Measurements from ENCODE around the gene GRIK2. TPM values are rescaled to one million over a fixed set of nuclear protein-coding genes. Genes with fewer than 3 reads are reported as not detected.

Gene GRIK2
- total RNA-seq, 2 donors from 2014 or later: 1.2 to 1.9 TPM

DNA sequence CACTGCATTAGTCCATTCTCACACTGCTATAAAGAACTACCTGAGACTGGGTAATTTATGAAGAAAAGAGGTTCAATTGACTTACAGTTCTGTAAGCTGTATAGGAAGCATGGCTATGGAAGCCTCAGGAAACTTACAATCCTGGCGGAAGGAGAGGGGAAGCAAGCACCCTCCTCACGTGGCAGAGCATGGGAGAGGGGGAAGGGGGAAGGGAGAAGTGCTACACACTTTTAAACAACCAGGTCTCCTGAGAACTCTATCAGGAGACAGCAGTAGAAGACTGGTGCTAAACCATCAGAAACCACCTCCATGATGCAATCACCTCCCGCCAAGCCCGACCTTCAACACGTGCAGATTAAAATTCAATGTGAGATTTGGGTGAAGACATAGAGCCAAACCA lies 494.0 kb downstream of the GRIK2 start:
- ATAC-seq (no peak), DNase-seq (no peak)
- intact Hi-C loops (cut with DNase I, micrococcal nuclease): no loop called here

DNA sequence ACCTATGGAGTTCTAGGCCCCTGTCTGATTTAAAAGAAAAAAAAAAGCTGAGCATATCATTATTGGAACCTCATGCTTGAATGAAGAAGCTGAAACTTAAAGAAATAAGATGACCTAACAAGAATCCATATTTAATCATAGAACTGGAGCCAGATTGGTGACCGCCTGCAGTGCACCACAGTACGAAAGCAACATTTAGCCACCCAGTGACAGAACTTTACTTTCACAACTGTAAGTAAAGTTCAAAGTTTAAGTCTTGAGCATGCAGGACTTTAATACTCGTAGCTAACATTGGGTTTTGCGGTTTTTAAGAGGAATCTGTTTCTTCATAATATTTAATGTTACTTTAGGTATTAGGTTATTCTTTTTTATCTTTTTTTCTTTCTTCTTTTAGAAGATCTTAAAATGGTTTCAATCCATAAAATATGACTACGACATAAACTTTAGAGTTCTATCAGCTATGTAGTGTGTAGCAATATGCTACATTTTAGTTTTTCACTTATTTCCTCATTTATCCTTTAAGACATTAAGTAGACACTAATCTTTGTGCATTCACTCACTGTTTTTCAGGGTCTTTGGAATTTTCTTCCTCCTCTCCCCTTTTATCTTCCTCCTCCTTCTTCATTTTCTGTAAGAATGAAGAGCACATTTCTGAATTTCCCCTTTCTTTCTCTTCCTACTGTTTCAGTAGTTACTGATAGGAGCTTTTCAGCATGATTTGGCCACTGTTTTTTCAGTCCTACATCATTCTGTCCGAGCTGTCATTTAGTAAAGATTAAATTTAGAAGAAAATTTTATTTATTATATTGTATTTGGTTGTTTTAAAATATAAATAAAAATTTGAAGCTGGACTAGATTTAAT lies 514.1 kb downstream of the GRIK2 start:
- ATAC-seq (no peak), DNase-seq (no peak)

DNA sequence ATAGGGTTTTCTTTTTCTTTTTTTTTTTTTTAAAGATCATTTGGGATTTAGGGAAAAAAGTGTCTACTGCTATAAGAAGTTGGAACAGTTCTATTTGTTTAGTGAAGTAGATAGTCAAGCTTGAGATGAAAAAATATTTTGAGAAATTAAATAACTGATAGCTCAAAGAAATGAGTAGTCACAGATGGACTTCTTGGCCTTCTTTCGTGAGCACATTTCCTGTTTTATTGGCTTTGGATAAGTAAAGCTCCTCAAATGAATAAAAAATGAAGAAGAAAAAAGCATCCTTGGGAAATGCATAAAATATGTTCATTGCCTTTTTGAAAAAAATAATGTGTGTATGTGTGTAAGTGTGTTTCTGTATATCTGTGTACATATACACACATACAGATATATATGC lies 515.9 kb downstream of the GRIK2 start:
- DNase-seq (no peak), ATAC-seq (no peak)
- intact Hi-C loops (cut with DNase I, micrococcal nuclease): no loop called here

More for the DNA sequence above, 514.1 kb downstream of the GRIK2 start:
- intact Hi-C loops (cut with DNase I, micrococcal nuclease): no loop called here

DNA sequence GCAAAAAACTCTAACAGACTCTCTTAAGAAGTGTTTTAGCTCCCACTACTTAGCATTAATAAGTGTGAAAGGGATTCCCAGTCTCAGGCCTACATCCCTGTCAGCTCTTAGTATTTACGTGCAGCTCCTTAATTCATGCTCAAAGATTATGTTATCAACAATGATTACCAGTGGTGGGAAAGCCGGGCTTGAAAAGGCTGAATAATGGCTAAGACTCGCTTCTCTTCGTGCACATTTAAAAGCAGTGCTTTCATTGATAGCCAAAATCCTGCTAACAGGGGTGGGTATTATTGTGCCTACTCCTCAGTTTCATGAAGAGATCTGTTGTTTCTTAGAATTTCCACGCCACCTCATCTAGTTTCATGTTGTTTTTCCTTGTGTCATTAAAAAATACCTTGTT lies 518.8 kb downstream of the GRIK2 start:
- DNase-seq (no peak), ATAC-seq (no peak)
- intact Hi-C loops (cut with DNase I, micrococcal nuclease): no loop called here

- intact Hi-C loops (cut with DNase I, micrococcal nuclease): no loop called here
- DNase-seq (no peak), ATAC-seq (no peak)
Measured at GRCh38 chr6:101918471-101918870, 525.0 kb downstream of the GRIK2 start.

DNA sequence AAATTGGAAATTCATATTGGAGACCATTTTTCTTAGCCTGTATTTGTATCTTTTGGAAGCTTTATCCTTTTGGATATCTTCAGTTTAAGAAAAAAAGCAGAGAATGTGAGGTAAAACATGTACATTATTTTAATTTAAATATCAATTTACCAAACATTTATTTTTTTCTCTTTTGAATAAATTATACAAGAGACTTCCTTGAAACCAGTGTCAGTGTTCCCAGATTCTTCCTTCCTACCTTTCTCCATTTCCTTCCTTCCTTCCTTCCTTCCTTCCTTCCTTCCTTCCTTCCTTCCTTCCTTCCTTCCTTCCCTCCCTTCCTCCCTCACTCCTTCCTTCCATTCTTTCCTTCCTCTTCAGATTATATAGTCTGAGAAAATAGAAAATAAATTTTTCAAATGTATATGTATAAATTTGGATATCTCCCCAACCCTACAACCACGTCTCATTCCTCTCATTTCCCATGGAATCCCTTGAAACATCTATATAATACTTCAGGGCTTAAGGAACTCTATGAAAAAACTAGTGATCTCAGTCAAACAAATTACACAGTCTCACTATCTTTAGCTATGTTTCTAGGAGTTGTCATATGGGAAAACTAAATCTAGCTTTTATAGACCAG lies 528.4 kb downstream of the GRIK2 start:
- ATAC-seq: no peak
- intact Hi-C loops (cut with DNase I, micrococcal nuclease): no loop called here
- DNase-seq: no peak

GRCh38 chr6:101926149-101926925 lies 532.8 kb downstream of the GRIK2 start:
- no peak for ATAC-seq

DNA sequence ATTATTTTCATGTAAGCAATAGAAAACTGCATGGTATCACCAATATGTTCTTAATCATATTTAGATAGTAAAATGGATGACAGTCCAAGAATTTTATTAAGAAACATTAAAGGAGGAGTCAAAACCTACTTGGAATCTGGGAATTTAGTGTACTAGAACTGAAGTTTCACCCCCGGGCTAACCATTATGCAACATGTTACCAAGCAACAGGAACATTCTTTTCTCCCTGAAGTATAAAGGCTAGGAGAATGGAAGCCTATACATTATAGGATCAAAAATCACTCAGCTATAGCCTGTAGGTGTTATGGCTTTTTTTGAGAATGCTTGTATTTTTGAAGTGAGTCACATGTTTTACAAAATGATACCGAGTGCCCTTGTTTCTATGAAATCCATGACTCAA lies 538.3 kb downstream of the GRIK2 start:
- intact Hi-C loops (cut with DNase I, micrococcal nuclease): no loop called here
- DNase-seq (no peak), ATAC-seq (no peak)

More at GRCh38 chr6:101926149-101926925, 532.8 kb downstream of the GRIK2 start:
- intact Hi-C loops (cut with DNase I, micrococcal nuclease): no loop called here
- no peak for DNase-seq

DNA sequence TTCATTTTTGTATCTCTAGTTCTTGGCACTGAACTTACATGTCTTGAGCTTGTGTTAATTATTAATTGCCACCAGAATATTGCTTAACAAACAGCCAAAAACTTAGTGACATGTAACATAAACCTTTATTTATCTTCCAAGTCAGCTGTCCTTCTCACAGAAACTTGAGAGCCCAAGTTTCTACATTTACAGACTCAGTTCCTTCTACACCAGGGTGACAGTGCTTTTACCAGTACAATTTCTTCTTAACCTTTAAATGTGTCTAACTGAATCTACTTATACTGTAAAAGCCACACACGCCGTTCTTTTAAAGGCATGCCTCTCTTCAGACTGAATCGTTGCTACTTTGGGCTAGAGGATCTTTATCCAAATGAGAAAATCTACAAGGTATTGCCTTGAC lies 539.2 kb downstream of the GRIK2 start:
- DNase-seq: no peak
- no peak for ATAC-seq
- intact Hi-C loops (cut with DNase I, micrococcal nuclease): no loop called here

GRCh38 chr6:101935732-101936131 lies 542.2 kb downstream of the GRIK2 start:
- intact Hi-C loops (cut with DNase I, micrococcal nuclease): no loop called here
- ATAC-seq (no peak), DNase-seq (no peak)

- no peak for DNase-seq
- intact Hi-C loops (cut with DNase I, micrococcal nuclease): no loop called here
- ATAC-seq: no peak
Measured at GRCh38 chr6:101936516-101936915, 543.0 kb downstream of the GRIK2 start.

DNA sequence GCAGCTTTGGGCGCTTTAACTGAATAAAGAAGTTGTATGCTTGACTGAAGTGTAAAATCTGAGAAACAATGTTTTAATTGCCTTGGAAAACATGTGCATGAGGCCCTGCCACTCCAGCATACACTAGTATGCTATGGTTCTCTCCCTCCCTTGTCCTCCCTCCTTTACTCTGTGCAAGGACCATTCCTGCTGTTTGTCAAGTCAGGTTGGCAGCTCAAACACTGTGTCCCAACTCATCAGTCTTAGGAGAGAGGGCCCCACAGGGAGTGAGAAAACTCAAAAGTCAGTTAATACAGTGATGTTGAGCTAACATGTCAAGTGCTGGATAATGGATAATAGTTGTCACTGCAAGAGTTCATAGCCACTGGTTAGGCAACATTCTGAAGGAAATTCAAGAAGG lies 543.6 kb downstream of the GRIK2 start:
- DNase-seq (no peak), ATAC-seq (no peak)
- intact Hi-C loops (cut with DNase I, micrococcal nuclease): no loop called here

DNA sequence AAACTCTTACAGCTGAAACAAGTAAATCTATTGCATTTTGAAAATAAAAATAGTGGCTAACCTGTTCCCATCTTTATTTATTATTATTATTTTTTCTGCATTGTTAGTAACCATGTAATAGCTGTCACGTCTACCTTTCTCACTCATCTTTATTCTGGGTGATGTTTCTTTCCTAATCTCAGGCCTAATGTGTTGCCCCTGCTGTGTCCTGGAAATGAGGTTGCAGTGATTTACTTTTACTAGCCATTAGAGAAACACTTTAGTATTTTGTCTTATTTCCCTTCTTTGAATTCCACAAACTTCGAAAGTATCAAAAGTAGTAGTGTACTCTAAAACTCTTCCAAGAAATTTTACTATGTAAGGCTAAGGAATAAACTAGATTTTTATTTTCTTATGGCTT lies 546.9 kb downstream of the GRIK2 start:
- intact Hi-C loops (cut with DNase I, micrococcal nuclease): no loop called here
- DNase-seq (no peak), ATAC-seq (no peak)

GRCh38 chr6:101956961-101957360 lies 563.5 kb downstream of the GRIK2 start:
- ATAC-seq (no peak), DNase-seq (no peak)
- intact Hi-C loops (cut with DNase I, micrococcal nuclease): no loop called here

GRCh38 chr6:101961357-101961756 lies 567.8 kb downstream of the GRIK2 start:
- DNase-seq (no peak), ATAC-seq (no peak)
- intact Hi-C loops (cut with DNase I, micrococcal nuclease): no loop called here

- ATAC-seq (no peak), DNase-seq (no peak)
- intact Hi-C loops (cut with DNase I, micrococcal nuclease): no loop called here
Measured at GRCh38 chr6:101980924-101981323, 587.4 kb downstream of the GRIK2 start.

GRCh38 chr6:101986476-101986875 lies 593.0 kb downstream of the GRIK2 start:
- ATAC-seq (no peak), DNase-seq (no peak)
- intact Hi-C loops (cut with DNase I, micrococcal nuclease): no loop called here

GRCh38 chr6:101992286-101992685 lies 598.8 kb downstream of the GRIK2 start:
- intact Hi-C loops (cut with DNase I, micrococcal nuclease): no loop called here
- no peak for ATAC-seq
- DNase-seq: no peak

GRCh38 chr6:101994521-101994920 lies 601.0 kb downstream of the GRIK2 start:
- no peak for ATAC-seq
- intact Hi-C loops (cut with DNase I, micrococcal nuclease): no loop called here
- no peak for DNase-seq

DNA sequence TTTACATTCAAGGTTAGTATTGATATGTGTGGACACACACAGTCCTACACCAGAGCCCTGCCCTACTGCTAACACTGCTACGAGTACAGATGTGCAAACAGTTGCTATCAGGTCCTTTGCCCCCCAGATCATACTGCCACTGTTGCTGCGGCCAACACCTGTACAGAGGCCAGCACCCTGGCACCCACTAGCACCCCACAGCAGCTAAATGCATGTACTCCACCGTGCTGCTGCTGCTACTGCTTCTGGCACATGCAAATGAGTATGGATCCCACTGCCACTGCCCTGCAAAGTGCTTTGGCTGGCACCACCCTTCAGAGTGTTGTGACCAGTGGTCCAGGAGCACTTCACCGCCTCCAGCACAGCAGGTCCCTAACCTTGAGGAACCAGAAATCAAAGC lies 621.9 kb downstream of the GRIK2 start:
- DNase-seq (no peak), ATAC-seq (no peak)
- intact Hi-C loops (cut with DNase I, micrococcal nuclease): no loop called here
